Nephron progenitor cell (in vitro differentiated cells): ENCODE data around the gene PITHD1.
"Not testable (repeated sequence)": the region's sequence is repeated elsewhere in the genome, so short reads cannot be mapped to it uniquely, and the experiment has no call there.

ENCODE experiments used
- DNase-seq: peaks from one replicate; pipeline ENCODE4 v3.0.0; 2021
- H3K27ac Mint-ChIP-seq: 2 replicates; pipeline ENCODE4 v1.8.0; 2021; ENCODE audit warnings: mild to moderate bottlenecking, moderate library complexity, mixed read lengths
- H3K27me3 Mint-ChIP-seq: 2 replicates; pipeline ENCODE4 v1.8.0; 2021; ENCODE audit warnings: mild to moderate bottlenecking, low read depth, mixed read lengths; ENCODE audit not compliant: poor library complexity
- H3K36me3 Mint-ChIP-seq: 2 replicates; pipeline ENCODE4 v1.8.0; 2021; ENCODE audit warnings: low read depth, mixed read lengths
- H3K4me1 Mint-ChIP-seq: 2 replicates; pipeline ENCODE4 v1.8.0; 2021; ENCODE audit warnings: mixed read lengths
- H3K4me3 Mint-ChIP-seq: 2 replicates; pipeline ENCODE4 v1.8.0; 2021; ENCODE audit warnings: mild to moderate bottlenecking, moderate library complexity, mixed read lengths
- H3K9me3 Mint-ChIP-seq: 2 replicates; pipeline ENCODE4 v1.8.0; 2021; ENCODE audit warnings: mild to moderate bottlenecking, moderate library complexity, mixed read lengths
- TF ChIP-seq, protein P1 (sequence below): fragments of 200-600 bp; sonication (generic); IDR thresholded peaks from 2 replicates; pipeline ENCODE4 v1.5.0; 2021; ENCODE audit warnings: antibody characterized with exemption

Gene PITHD1

DNA sequence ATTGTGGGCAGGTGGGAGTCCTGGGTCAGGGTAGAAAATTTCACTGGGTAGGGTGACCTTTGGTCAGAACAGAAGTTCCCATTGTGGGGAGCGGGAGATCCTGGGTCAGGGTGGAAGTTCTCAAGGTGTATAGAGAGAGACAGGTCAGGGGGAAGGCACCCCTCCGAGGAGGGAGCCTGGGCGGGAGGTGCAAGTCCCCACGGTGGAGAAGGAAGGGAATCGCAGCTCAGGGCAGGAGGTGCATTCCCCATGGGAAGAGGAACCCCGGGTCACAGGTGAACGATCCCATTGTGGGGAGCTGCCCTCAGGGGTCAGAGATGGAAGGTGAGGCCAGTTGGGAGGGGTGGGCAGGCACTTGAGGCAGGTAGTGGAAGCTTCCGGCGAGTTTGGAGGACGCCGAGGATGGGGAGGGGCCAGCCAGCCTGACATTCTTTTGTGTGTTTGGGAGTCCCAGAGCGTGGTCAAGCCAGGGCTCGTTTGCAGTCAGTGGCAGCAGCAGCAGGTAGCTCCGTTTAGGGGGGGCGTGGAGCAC is 13.4 kb downstream of the PITHD1 start:
- Mint-ChIP-seq H3K4me1 (peaks cover 38% of the 10 kb centered on the region), H3K4me3 (peak overlapping the region; percentile 97), H3K27ac (peak overlapping the region; percentile 44), H3K36me3 (peaks cover 23% of the 10 kb centered on the region), H3K27me3 (no peaks in the 10 kb centered on the region), H3K9me3 (no peaks in the 10 kb centered on the region)
- peak; percentile 58 for DNase-seq
- TF ChIP-seq, protein P1, sequence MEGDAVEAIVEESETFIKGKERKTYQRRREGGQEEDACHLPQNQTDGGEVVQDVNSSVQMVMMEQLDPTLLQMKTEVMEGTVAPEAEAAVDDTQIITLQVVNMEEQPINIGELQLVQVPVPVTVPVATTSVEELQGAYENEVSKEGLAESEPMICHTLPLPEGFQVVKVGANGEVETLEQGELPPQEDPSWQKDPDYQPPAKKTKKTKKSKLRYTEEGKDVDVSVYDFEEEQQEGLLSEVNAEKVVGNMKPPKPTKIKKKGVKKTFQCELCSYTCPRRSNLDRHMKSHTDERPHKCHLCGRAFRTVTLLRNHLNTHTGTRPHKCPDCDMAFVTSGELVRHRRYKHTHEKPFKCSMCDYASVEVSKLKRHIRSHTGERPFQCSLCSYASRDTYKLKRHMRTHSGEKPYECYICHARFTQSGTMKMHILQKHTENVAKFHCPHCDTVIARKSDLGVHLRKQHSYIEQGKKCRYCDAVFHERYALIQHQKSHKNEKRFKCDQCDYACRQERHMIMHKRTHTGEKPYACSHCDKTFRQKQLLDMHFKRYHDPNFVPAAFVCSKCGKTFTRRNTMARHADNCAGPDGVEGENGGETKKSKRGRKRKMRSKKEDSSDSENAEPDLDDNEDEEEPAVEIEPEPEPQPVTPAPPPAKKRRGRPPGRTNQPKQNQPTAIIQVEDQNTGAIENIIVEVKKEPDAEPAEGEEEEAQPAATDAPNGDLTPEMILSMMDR, result no peak

DNA sequence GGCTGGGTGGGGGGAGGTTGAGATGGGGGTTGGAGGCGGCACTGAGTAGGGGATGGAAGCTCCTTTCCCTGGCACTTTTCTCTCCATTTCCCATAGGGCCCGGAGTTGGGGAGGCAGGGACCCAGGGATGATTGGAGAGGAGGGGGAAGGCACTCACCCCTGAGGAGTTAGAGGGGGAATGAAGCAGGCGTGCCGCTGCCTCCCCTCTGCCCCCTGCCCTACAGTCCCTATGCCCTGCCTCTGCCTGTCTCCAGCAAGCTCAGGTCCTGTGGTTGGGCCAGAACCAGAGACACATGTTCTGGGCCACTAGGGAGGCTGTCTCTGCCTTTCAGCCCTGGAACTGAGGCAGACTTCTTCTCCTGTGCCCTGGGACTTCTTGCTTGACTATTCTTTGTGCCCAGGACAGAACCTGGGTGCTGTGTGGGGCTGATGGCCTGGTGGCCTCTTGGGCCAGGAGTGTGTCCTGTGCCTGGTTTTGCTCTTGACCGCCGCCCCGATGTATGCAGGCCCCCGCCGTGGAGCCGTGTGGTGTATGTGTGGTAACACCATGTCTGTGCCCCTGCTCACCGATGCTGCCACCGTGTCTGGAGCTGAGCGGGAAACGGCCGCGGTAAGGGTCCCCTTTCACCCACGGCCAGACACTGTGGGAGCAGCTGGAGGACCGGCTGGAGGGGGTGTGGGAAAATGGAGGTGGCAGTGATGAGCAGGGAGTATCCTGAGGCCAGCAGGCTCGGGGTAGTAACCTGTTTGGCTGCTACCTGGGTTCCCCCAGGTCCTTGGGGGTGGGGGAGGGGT is 14.1 kb downstream of the PITHD1 start:
- no peaks in the 10 kb centered on the region for H3K27me3 Mint-ChIP-seq
- no peak overlapping the region for H3K27ac Mint-ChIP-seq
- no peaks in the 10 kb centered on the region for H3K9me3 Mint-ChIP-seq
- peak overlapping the region; percentile 97 for H3K4me3 Mint-ChIP-seq
- DNase-seq, result no peak
- H3K4me1 Mint-ChIP-seq, result peaks cover 38% of the 10 kb centered on the region
- peaks cover 15% of the 10 kb centered on the region for H3K36me3 Mint-ChIP-seq
- TF ChIP-seq, protein P1, result no peak

DNA sequence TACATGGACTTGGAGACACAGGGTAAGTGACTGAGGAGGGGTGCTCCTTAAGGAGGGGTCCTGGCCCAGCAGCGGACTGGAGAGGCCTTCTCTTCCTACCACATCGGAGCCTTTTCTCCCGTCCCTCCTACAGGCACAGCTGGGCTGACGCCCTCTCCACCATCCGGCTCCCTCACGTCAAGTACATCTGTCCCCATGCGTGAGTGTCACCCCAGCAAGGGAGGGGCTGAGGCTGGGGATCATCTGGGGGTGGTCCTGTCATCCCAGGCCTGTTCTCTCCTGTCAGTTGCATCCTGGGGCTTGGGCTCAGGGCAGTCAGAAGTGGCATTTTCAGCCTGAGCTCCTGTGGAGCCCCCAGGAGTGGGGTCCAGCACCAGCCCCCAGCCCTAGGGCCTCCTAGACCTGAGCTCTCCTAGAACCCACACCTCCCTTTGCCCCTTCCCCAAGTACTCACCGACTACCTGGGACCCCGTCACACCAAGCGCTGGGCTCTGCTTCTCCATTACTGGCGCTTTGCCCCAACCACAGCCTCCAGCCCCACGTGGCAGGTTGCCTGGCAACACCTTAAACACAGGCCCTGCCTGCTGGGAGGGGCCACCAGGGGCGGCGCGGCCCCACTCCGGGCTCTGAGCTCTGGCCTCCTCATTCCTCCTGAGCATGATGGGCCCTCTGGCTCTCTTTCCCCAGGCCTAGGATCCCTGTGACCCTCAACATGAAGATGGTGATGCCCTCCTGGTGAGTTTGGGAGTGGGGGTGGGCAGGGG is 15.0 kb downstream of the PITHD1 start:
- peaks cover 38% of the 10 kb centered on the region for H3K4me1 Mint-ChIP-seq
- H3K9me3 Mint-ChIP-seq, result no peaks in the 10 kb centered on the region
- no peaks in the 10 kb centered on the region for H3K27me3 Mint-ChIP-seq
- peaks cover 6% of the 10 kb centered on the region for H3K36me3 Mint-ChIP-seq
- TF ChIP-seq, protein P1, result no peak
- peak; percentile 22 for DNase-seq
- peak overlapping the region; percentile 77 for H3K27ac Mint-ChIP-seq
- H3K4me3 Mint-ChIP-seq, result peak overlapping the region; percentile 62

DNA sequence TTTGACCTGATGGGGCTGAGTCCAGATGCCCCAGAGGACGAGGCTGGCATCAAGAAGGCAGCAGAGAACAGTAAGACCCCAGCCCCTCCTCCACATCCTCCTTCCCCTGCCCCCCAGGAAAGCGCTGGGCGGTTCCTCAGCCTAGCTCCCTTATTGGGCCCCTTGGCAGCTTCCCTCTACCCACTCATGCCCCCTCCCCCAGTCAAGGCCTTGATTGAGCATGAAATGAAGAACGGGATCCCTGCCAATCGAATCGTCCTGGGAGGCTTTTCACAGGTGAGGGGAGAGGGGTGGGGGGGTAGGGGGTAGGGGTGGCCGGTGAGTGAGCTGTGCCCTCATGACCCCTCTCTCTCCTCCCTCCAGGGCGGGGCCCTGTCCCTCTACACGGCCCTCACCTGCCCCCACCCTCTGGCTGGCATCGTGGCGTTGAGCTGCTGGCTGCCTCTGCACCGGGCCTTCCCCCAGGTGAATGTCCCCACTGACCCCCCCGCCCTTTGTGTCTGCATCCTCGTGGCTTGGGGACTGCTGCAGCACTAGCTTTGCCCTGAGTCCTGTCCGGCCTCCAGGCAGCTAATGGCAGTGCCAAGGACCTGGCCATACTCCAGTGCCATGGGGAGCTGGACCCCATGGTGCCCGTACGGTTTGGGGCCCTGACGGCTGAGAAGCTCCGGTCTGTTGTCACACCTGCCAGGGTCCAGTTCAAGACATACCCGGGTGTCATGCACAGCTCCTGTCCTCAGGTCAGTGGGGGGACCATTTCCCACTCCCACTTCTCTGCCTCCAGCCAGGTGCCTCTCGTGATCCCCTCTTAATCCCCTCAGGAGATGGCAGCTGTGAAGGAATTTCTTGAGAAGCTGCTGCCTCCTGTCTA is 15.9 kb downstream of the PITHD1 start:
- no peak overlapping the region for H3K27ac Mint-ChIP-seq
- TF ChIP-seq, protein P1, result no peak
- H3K36me3 Mint-ChIP-seq, result no peaks in the 10 kb centered on the region
- peaks cover 34% of the 10 kb centered on the region for H3K4me1 Mint-ChIP-seq
- DNase-seq, result no peak
- H3K9me3 Mint-ChIP-seq, result no peaks in the 10 kb centered on the region
- no peaks in the 10 kb centered on the region for H3K27me3 Mint-ChIP-seq
- no peak overlapping the region for H3K4me3 Mint-ChIP-seq

DNA sequence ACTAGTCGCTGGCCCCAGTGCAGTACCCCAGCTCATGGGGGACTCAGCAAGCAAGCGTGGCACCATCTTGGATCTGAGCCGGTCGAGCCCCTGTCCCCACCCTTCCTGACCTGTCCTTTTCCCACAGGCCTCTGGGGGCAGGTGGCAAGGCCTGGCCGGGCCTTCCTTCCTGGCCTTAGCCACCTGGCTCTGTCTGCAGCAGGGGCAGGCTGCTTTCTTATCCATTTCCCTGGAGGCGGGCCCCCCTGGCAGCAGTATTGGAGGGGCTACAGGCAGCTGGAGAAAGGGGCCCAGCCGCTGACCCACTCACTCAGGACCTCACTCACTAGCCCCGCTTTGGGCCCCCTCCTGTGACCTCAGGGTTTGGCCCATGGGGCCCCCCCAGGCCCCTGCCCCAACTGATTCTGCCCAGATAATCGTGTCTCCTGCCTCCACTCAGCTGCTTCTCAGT is 16.5 kb downstream of the PITHD1 start:
- H3K9me3 Mint-ChIP-seq, H3K36me3 Mint-ChIP-seq, H3K27me3 Mint-ChIP-seq, H3K4me3 Mint-ChIP-seq, DNase-seq: not testable (repeated sequence)
- Mint-ChIP-seq H3K27ac (peak overlapping the region; percentile 36), H3K4me1 (peaks cover 36% of the 10 kb centered on the region)
